ENCODE results near the gene RTN4R.
"Not testable (repeated sequence)": the region's sequence is repeated elsewhere in the genome, so short reads cannot be mapped to it uniquely, and the experiment has no call there.

RTN4R gene

GRCh38 chr22:20272700-20273099 is 4.6 kb upstream of the RTN4R start:
- DNase-seq (ENCODE audit: low read depth in 2 of 2, low spot score in 1 of 2) = no peak

GRCh38 chr22:20272174-20272573 is 4.1 kb upstream of the RTN4R start:
- DNase-seq (ENCODE audit: low read depth in 2 of 2, low spot score in 1 of 2) = no peak

GRCh38 chr22:20271114-20271994 is 3.2 kb upstream of the RTN4R start:
- DNase-seq (ENCODE audit: low read depth in 2 of 2, low spot score in 1 of 2) = no peak

GRCh38 chr22:20270190-20271113 is 2.3 kb upstream of the RTN4R start:
- not testable (repeated sequence) for DNase-seq (ENCODE audit: low read depth in 2 of 2, low spot score in 1 of 2)

GRCh38 chr22:20269673-20270072 is 1.6 kb upstream of the RTN4R start:
- not testable (repeated sequence) for DNase-seq (ENCODE audit: low read depth in 2 of 2, low spot score in 1 of 2)

- DNase-seq (ENCODE audit: low read depth in 2 of 2, low spot score in 1 of 2) = not testable (repeated sequence)
These were observed 1.1 kb upstream of the RTN4R start for GRCh38 chr22:20269201-20269600.

DNA sequence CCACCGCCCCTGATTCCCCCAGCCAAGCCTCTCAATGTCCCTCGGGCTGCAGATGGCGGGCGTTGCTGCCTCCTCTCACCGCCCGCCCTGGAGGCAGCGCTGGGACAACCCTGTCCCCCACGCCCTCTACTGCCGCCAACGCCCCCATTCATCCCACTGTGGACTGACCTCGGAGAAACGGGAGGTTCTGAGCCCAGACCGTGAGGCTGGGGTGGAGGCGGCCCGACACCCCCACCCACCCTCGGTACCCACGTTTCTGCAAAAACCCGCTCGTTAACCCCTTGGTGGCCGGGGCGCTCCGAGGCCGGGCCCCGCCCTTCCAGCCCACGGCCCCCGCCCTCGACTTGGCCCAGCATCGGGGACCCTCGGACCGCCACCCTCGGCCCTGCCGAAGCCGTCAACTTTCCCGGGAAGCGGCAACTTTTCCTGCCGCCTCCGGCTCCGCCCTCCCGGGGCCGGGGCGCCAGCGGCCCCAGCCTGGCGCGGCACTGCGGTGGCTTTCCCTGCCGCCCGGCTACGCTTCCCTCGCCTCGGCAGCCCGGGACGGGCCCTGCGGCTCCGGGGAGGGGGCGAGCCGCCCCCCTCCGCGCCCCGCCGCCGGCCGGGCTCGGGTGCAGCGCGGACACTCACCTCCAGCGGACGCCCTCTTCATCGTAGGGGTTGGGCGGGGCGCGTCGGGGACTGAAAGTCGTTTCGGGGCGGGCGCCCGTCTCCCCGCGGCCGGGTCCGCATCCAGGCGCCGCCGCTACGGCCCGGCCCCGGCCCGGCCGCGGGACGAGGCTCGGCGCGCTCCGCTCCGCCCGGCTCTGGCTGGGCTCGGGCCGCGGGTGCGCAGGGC is 458 bp downstream of the RTN4R start:
- no peak for DNase-seq (ENCODE audit: low read depth in 2 of 2, low spot score in 1 of 2)

- not testable (repeated sequence) for DNase-seq (ENCODE audit: low read depth in 2 of 2, low spot score in 1 of 2)
These were observed 1.3 kb downstream of the RTN4R start for GRCh38 chr22:20266667-20267440.

GRCh38 chr22:20265772-20266666 is 2.1 kb downstream of the RTN4R start:
- not testable (repeated sequence) for DNase-seq (ENCODE audit: low read depth in 2 of 2, low spot score in 1 of 2)

GRCh38 chr22:20264614-20265452 is 3.3 kb downstream of the RTN4R start:
- DNase-seq (ENCODE audit: low read depth in 2 of 2, low spot score in 1 of 2) = no peak

- DNase-seq (ENCODE audit: low read depth in 2 of 2, low spot score in 1 of 2) = not testable (repeated sequence)
These were observed 4.5 kb downstream of the RTN4R start for GRCh38 chr22:20263404-20264281.

DNA sequence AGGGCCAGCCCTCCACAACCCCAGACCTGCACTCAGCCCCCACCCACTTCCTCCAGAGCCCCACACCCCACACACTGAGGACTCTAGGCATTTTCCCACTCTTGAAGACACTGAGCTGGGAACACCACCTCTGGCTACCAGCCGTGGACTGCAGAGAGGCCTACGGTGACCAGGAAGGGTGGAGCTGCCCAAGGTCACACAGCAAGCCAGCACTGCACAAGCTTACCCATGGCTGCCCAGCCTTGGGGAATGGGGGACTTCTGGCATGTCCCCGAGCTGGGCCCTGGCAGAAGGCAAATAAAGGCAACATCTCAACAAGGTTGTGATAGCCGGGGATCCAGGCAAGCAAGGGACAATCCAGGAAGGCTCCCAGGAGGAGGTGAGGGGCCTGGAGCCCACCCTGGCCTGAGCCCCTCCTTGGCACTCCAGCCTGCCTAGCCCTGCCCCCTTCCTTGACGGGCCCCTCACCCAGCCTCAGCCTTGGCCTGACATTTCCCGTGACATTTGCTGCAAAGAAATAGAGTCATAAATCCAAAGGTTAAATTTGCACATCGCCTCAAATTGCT is 5.5 kb downstream of the RTN4R start:
- DNase-seq (ENCODE audit: low read depth in 2 of 2, low spot score in 1 of 2) = no peak

GRCh38 chr22:20261848-20262581 is 6.1 kb downstream of the RTN4R start:
- no peak for DNase-seq (ENCODE audit: low read depth in 2 of 2, low spot score in 1 of 2)

- no peak for DNase-seq (ENCODE audit: low read depth in 2 of 2, low spot score in 1 of 2)
These were observed 7.9 kb downstream of the RTN4R start for GRCh38 chr22:20260071-20260765.

GRCh38 chr22:20259327-20259688 is 8.8 kb downstream of the RTN4R start:
- DNase-seq (ENCODE audit: low read depth in 2 of 2, low spot score in 1 of 2) = no peak

Data from stimulated activated CD8-positive, alpha-beta memory T cell treated with anti-CD3 and anti-CD28 coated beads, Interleukin-4, amount 100 ng/mL, for 4 hours (primary cell).